MV-4-11 (cell line): ENCODE results near the gene TUSC1.
"Not testable (repeated sequence)": the region's sequence is repeated elsewhere in the genome, so short reads cannot be mapped to it uniquely, and the experiment has no call there.

ENCODE experiments used
- DNase-seq: peaks from one replicate; lab custom pipeline; 2025; lab: John Stamatoyannopoulos, UW

TUSC1 gene

DNA sequence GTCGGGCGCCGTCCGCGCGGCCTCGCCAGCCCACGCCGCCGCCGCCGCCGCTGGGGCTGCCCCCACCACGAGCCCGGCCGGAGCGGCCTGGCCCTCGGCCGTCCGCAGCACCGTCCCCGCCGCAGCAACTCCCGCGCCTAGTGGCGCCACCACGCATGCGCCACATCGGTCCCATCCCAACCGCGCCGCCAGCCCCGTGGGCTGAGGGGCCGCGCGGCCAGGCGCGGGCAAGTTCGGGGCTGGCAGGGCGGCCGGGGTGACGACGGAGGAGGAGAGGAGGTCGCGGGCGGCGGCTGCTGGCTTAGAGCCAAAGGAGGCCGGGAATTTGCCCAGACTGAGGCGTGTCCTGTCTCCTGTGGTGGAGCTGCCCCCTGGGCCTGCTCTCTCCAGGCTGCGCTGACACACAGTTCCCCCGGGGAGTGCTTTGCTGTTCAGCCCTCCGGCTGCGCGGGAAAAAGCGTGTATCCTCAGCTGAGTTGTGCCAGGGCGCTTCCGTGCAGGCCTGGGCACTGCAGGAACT lies at the start of gene TUSC1:
TSS of gene TUSC1 (minus strand) at position 298 of the 520 bp plus-strand sequence. CDS start at position 166, 132 bp downstream.
- peak; percentile 76 for DNase-seq

- DNase-seq = no peak
Measured at GRCh38 chr9:25726871-25727410, 48.7 kb upstream of the TUSC1 start.

- peak; percentile 35 for DNase-seq
Measured at GRCh38 chr9:25724424-25724823, 46.2 kb upstream of the TUSC1 start.

DNA sequence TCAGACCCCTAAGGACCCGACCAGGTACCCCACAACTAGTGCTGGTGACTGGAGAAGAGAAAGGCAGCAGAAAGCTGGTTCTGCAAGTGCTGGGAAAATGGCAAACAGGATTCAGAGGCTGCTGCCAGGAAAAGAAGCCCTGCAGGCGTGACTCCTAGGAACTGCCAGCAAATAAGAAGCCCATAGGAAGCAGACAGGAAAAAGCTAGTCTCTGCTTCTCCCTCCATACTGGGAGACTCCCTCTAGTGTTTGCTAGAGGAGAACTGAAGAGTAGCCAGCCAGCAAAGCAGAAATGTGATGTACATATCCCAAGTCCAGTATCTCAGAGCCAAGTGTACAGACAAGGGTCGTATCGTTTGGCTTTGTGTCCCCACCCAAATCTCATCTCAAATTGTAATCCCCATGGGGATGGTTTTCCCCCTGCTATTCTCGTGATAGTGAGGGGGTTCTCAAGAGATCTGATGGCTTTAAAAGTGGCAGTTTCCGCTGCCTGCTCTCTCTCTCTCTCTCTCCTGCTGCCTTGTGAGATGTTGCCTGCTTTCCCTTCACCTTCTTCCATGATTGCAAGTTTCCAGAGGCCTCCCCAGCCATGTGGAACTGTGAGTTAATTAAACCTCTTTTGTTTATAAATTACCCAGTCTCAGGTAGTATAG lies 38.1 kb upstream of the TUSC1 start:
- peak; percentile 16 for DNase-seq

DNA sequence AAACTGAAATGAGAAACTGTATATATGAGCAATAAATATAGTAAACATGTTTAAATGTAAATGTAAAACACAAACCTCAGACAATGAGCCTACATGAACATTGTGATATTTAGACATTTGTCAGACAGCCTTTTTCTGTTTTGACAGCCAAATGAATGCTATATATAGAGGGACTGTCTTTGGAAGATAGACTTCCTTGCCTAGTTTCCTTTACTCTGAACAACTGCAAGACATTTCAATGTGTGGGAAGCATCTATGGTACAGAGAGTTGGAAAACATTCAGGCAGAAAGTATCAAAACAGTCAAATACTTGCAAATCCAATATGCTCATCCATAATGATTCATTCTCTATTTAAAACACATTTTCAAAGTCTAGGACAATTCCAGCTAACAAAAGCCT lies 31.7 kb upstream of the TUSC1 start:
- no peak for DNase-seq

- DNase-seq = no peak
Measured at GRCh38 chr9:25704800-25705199, 26.6 kb upstream of the TUSC1 start.

DNA sequence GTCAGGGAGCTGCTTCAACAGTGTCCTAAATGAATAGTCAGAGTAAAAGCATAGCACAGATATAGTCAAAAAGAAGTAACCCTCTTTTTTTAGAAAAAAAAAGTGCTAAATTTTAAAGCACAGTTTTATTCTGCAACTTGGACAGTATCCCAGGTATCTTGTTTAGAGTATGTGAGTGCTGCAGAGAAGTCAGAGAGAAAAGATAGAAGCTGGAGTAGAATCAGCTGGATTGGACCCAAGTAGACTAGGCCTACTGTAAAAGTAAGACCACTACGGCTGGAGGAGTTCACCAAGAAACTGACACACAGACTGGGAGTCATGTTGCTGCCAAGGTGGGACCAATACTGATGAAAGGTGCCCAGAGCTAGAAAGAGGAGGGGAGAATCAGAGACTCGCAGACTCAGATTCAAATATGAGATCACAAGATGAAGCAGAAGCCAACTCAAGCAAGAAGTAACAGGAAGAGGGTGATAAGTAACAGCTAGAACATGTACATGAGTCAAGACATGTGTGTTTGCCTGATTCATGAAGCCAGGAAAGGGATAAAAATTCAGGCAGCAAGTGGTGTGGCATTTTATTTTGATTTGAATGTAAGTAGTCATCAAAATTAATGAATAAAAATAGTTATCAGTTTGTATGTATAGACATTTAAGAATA lies 25.6 kb upstream of the TUSC1 start:
- no peak for DNase-seq

DNA sequence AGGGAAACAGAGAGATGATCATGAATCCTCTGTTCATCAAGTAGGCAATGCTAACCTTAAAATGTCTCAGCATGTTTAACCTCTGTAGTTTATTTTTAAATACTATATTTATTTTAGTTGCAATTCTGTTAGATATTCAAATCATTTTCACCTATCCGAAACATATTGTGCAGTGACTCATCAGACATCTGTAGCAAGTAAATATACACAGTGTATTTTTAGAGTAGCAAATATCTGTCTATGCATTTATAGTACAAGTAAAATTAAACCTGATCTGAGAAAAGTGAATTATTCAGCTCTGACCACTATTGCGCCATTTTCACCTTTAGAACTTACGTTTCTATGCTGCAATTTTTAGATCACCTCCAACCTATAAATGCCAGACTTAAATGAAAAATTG lies 24.3 kb upstream of the TUSC1 start:
- no peak for DNase-seq

- DNase-seq = not testable (repeated sequence)
Measured at GRCh38 chr9:25700899-25701298, 22.7 kb upstream of the TUSC1 start.

- no peak for DNase-seq
Measured at GRCh38 chr9:25700430-25700829, 22.2 kb upstream of the TUSC1 start.

GRCh38 chr9:25691786-25692185 lies 13.5 kb upstream of the TUSC1 start:
- DNase-seq = no peak

DNA sequence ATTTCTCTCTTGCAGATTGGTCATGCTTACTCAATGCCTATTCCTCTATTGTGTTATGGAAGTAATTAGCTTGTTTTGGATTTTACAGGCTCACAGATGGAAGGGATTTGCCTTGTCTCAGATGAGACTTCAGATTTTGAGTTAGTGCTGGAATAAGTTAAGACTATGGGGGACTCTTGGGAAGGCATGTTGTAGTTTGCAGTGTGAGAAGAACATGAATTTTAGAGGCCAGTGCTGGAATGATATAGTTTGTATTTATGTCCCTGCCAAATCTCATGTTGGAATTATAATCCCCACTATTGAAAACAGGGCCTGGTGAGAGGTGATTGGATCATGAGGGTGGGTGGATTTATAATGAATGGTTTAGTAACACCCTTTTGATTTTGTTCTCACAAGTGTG lies 6.1 kb upstream of the TUSC1 start:
- no peak for DNase-seq

GRCh38 chr9:25681266-25681665 lies 3.0 kb upstream of the TUSC1 start:
- DNase-seq = no peak

GRCh38 chr9:25678846-25679360 lies 659 bp upstream of the TUSC1 start:
- DNase-seq = no peak

DNA sequence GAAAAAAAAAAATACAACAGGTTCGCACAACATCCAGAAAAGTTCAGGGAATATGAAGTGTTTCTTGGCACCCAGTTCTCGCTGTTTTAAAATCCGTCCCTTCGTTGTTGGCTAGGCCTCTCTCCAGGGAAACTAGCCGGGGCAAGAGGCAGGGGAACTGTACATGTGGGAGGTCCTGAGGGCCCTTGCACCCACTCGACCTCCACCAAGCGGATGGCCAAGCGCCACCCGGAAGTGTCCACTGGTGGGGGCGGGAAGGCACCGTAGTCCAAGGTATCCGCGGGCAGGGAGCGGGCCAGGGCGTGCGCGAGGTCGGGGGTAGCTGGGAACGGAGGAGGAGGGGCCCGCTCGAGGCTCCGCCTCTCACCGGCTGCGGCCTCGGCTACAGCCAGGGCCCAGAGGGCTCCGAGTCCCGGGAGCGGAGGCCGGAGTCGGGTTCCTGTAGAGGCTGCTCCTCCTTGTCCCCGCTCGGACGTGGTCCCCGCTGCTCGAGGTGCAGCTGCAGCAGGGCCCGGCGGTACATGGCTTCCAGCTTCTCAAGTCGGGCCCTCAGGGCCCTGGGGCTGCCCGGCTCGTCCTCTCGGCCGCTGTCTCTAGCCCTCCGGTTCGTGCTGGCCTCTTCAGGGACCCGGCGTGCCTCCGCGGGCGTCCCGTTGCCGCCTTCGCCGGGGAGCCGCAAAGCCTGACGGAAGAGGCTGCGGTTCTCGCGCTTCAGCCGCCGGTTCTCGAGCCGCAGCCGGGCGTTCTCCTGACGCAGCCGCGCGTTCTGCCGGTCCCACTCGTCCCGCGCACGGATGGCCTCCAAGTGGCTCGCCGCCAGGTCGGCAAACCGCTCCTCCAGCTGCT lies 720 bp downstream of the TUSC1 start:
- peak; percentile 66 for DNase-seq

DNA sequence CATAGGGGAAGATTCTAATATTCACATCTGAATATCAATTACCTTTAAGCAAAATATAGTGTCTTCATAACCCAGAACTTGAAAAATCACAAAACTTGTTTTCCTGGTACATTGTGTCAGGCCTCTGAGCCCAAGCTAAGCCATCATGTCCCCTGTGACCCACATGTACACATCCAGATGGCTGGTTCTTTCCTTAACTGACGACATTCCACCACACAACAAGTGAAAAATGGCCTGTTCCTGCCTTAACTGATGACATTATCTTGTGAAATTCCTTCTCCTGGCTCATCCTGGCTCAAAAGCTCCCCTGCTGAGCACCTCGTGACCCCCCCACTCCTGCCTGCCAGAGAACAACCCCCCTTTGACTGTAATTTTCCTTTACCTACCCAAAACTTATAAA lies 2.4 kb downstream of the TUSC1 start:
- not testable (repeated sequence) for DNase-seq

GRCh38 chr9:25658571-25658970 lies 19.7 kb downstream of the TUSC1 start:
- DNase-seq = no peak

DNA sequence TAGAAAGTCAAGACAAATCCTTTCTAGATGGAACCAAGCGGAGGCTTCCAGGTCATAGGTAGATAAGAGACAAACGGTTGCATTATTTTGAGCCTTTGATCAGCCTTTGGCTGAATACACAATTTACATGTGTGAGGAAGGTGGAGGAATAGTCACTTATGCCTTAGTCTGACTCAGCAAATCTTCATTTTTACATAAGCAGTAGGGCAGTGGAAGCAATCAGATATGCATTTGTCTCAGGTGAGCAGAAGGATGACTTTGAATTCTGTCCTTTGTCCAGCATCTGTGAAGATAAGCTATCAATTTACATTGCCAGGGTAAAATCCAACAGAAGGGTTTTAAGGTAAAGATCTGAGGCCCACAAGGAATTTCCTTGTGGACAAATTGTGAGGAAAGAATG lies 23.8 kb downstream of the TUSC1 start:
- DNase-seq = no peak

DNA sequence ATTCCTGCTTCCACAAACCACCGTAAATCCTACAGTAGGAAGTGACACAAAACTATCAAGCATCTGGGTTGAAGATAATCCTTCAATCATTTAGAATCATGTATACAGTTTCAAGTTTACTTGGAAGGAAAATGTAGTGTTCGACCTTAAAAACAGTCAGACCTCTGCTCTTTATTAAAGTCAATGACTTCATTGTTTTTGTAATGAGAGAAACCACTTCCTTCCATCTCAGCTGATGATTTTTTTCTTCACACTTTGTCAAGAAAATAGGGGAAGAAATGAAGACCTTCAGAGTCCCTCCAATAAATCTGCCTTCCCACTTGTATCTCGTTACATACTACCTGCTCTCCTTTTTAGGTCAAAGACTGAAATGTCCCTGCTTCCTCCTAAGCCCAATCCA lies 30.1 kb downstream of the TUSC1 start:
- no peak for DNase-seq

DNA sequence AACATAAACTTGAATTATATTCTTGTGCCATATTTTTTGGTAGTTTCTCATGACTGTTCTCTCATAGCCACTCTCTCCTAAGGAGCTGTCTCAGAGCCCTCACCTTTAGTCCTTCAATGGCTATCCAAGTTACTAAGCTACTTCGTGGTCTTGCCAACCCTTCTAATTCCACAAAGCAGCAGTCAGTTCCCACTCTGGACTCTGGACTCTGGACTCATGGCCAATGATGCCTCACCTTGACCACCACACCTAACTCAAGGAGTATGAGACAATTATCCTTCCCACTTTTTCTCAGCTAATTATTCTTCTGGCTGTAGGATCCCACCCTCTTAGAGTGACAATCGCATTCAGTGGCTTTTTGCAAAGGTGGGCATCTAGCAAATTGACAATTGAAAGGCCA lies 42.2 kb downstream of the TUSC1 start:
- no peak for DNase-seq

DNA sequence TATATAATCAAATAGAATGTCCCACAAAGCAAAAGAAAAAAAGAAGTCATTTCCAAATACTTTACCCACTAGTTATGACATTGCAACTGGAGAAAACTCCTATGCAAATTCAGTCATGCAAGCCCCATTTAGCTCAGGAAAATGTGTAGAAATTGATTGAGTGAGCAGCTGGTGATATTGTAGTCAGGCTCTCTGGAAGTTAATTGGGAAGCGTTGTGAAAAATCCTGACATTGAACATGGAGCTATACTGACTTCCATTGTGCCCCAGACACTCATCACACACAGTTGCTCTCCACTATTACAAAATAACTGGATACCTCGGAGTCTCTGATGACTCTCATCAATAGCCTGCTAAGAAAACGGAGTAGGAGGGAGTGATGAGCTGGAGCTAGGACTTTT lies 49.0 kb downstream of the TUSC1 start:
- DNase-seq = no peak
